ENCODE data around the gene SNCAIP.
"Not testable (repeated sequence)": the region's sequence is repeated elsewhere in the genome, so short reads cannot be mapped to it uniquely, and the experiment has no call there.

SNCAIP gene

DNA sequence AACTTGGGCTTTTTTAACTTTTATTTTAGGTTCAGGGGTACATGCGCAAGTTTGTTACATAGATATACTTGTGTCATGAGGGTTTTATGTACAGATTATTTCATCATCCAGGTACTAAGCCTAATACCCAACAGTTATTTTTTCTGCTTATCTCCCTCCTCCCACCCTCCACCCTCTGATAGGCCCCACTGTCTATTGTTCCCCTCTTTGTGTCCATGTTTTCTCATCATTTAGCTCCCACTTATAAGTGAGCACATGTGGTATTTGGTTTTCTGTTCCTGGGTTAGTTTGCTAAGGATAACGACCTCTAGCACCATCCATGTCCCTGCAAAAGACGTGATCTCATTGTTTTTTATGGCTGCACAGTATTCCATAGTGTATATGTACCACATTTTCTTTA, 172.1 kb downstream of the SNCAIP start:
- Histone ChIP-seq H3K27ac (ENCODE audit: low read depth, low read length) (no peak overlapping the region), H3K36me3 (ENCODE audit: low read length) (no peaks in the 10 kb centered on the region), H2AFZ (ENCODE audit: low read depth, low read length, severe bottlenecking) (no peak overlapping the region), H3K9me3 (ENCODE audit: insufficient read depth, low read length) (no peaks in the 10 kb centered on the region), H3K9me2 (replicated peaks; ENCODE audit: insufficient read depth, low read length) (no peaks in the 10 kb centered on the region), H3K27me3 (ENCODE audit: low read length) (no peaks in the 10 kb centered on the region), H3K79me2 (ENCODE audit: insufficient read depth, low read length) (no peaks in the 10 kb centered on the region), H3K4me3 (ENCODE audit: insufficient read depth, low read length, poor library complexity, severe bottlenecking) (no peak overlapping the region), H3K4me2 (ENCODE audit: low read depth, low read length, poor library complexity, severe bottlenecking) (no peak overlapping the region), H4K20me1 (ENCODE audit: low read depth, low read length) (no peaks in the 10 kb centered on the region), H3F3A (ENCODE audit: insufficient read depth) (no peaks in the 10 kb centered on the region), H3K9ac (ENCODE audit: low read length) (no peak overlapping the region)
- TF ChIP-seq, protein P1, sequence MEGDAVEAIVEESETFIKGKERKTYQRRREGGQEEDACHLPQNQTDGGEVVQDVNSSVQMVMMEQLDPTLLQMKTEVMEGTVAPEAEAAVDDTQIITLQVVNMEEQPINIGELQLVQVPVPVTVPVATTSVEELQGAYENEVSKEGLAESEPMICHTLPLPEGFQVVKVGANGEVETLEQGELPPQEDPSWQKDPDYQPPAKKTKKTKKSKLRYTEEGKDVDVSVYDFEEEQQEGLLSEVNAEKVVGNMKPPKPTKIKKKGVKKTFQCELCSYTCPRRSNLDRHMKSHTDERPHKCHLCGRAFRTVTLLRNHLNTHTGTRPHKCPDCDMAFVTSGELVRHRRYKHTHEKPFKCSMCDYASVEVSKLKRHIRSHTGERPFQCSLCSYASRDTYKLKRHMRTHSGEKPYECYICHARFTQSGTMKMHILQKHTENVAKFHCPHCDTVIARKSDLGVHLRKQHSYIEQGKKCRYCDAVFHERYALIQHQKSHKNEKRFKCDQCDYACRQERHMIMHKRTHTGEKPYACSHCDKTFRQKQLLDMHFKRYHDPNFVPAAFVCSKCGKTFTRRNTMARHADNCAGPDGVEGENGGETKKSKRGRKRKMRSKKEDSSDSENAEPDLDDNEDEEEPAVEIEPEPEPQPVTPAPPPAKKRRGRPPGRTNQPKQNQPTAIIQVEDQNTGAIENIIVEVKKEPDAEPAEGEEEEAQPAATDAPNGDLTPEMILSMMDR (IDR thresholded peaks at IDR 0.05; ENCODE audit: insufficient read depth, low read length, poor library complexity, severe bottlenecking): no peak
- TF ChIP-seq EZH2phosphoT487 (conservative IDR thresholded peaks at IDR 0.05; ENCODE audit: low read length): no peak

DNA sequence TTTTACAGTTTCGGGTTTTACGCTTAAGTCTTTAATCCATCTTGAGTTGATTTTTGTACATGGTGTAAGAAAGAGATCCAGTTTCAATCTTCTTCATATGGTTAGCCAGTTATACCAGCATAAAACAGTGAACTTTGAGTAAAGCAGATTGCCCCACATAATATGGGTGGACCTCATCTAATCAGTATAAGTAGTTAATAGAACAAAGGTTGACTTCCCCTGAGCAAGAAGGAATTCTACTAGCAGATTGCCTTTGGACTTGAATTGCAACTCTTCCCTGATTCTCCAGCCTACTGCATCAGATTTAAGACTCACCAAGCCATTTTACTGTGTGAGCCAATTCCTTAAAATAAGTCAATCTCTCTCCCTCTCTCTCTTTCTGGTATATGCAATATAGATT, 173.2 kb downstream of the SNCAIP start:
- no peak overlapping the region for H3K9ac ChIP-seq (ENCODE audit: low read length)
- TF ChIP-seq, protein P1 (IDR thresholded peaks at IDR 0.05; ENCODE audit: insufficient read depth, low read length, poor library complexity, severe bottlenecking): no peak
- no peak for TF ChIP-seq EZH2phosphoT487 (conservative IDR thresholded peaks at IDR 0.05; ENCODE audit: low read length)
- H3K27ac ChIP-seq (ENCODE audit: low read depth, low read length): no peak overlapping the region
- no peaks in the 10 kb centered on the region for H3K9me2 ChIP-seq (replicated peaks; ENCODE audit: insufficient read depth, low read length)
- no peak overlapping the region for H2AFZ ChIP-seq (ENCODE audit: low read depth, low read length, severe bottlenecking)
- no peaks in the 10 kb centered on the region for H3F3A ChIP-seq (ENCODE audit: insufficient read depth)
- H3K36me3 ChIP-seq (ENCODE audit: low read length): no peaks in the 10 kb centered on the region
- no peak overlapping the region for H3K4me2 ChIP-seq (ENCODE audit: low read depth, low read length, poor library complexity, severe bottlenecking)
- no peaks in the 10 kb centered on the region for H3K79me2 ChIP-seq (ENCODE audit: insufficient read depth, low read length)
- H3K27me3 ChIP-seq (ENCODE audit: low read length): no peaks in the 10 kb centered on the region
- no peaks in the 10 kb centered on the region for H4K20me1 ChIP-seq (ENCODE audit: low read depth, low read length)
- H3K9me3 ChIP-seq (ENCODE audit: insufficient read depth, low read length): no peaks in the 10 kb centered on the region
- no peak overlapping the region for H3K4me3 ChIP-seq (ENCODE audit: insufficient read depth, low read length, poor library complexity, severe bottlenecking)

DNA sequence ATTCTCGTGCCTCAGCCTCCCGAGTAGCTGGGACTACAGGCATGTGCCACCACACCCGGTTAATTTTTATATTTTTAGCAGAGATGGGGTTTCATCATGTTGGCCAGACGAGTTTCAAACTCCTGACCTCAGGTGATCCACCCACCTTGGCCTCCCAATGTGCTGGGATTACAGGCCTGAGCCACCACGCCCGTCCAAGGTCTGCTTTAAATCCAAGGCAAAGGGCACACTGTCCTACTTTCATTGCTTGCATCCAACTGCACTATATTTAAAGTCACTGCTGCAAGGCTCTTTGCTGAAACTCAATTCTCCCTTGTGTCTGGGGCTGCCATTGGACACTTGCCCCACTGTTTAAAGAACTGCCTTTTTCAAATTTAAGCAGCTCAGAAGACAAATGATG, 174.6 kb downstream of the SNCAIP start:
- H3K9me2 ChIP-seq (replicated peaks; ENCODE audit: insufficient read depth, low read length); H3K79me2 ChIP-seq (ENCODE audit: insufficient read depth, low read length); H4K20me1 ChIP-seq (ENCODE audit: low read depth, low read length); H3K9ac ChIP-seq (ENCODE audit: low read length); H3F3A ChIP-seq (ENCODE audit: insufficient read depth); H3K27me3 ChIP-seq (ENCODE audit: low read length); H3K9me3 ChIP-seq (ENCODE audit: insufficient read depth, low read length); H3K4me2 ChIP-seq (ENCODE audit: low read depth, low read length, poor library complexity, severe bottlenecking); H2AFZ ChIP-seq (ENCODE audit: low read depth, low read length, severe bottlenecking); H3K4me3 ChIP-seq (ENCODE audit: insufficient read depth, low read length, poor library complexity, severe bottlenecking); H3K27ac ChIP-seq (ENCODE audit: low read depth, low read length); H3K36me3 ChIP-seq (ENCODE audit: low read length): not testable (repeated sequence)

DNA sequence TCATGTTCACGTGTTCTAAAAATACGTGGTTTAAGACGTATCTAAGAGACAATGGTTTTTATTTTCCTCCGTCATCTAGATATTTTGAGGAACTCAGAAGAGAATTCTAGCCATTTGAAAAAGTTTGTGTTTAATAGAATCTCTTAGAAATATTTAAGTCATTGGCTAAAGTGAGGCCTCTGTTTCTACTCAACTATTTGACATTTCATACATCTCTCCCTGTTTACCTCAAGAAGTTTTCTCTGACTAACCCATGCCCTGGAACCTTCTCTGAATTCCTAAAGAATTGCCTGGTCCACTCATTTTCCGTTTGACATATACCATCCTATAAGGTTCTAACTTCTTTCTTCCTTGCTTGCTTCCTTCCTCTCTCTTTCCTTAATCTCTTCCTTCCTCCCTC, 178.7 kb downstream of the SNCAIP start:
- TF ChIP-seq, protein P1 (IDR thresholded peaks at IDR 0.05; ENCODE audit: insufficient read depth, low read length, poor library complexity, severe bottlenecking): no peak
- no peak for TF ChIP-seq EZH2phosphoT487 (conservative IDR thresholded peaks at IDR 0.05; ENCODE audit: low read length)
- no peaks in the 10 kb centered on the region for H3K36me3 ChIP-seq (ENCODE audit: low read length)
- H3K4me2 ChIP-seq (ENCODE audit: low read depth, low read length, poor library complexity, severe bottlenecking): no peak overlapping the region
- no peak overlapping the region for H3K27ac ChIP-seq (ENCODE audit: low read depth, low read length)
- H3K27me3 ChIP-seq (ENCODE audit: low read length): no peaks in the 10 kb centered on the region
- H4K20me1 ChIP-seq (ENCODE audit: low read depth, low read length): no peaks in the 10 kb centered on the region
- H3K9ac ChIP-seq (ENCODE audit: low read length): no peak overlapping the region
- no peaks in the 10 kb centered on the region for H3F3A ChIP-seq (ENCODE audit: insufficient read depth)
- H3K9me2 ChIP-seq (replicated peaks; ENCODE audit: insufficient read depth, low read length): no peaks in the 10 kb centered on the region
- H3K9me3 ChIP-seq (ENCODE audit: insufficient read depth, low read length): no peaks in the 10 kb centered on the region
- no peak overlapping the region for H3K4me3 ChIP-seq (ENCODE audit: insufficient read depth, low read length, poor library complexity, severe bottlenecking)
- no peak overlapping the region for H2AFZ ChIP-seq (ENCODE audit: low read depth, low read length, severe bottlenecking)
- H3K79me2 ChIP-seq (ENCODE audit: insufficient read depth, low read length): no peaks in the 10 kb centered on the region
